ENCODE measurements around the gene MRGPRX3. TPM values are rescaled to one million over a fixed set of nuclear protein-coding genes. Genes with fewer than 3 reads are reported as not detected.

Gene MRGPRX3
- total and polyA plus RNA-seq, 2 of the 13 experiments (the other 11 are each of a cell fraction or from before 2014, with no cell fraction given), result 0.53 TPM; not detected in 1

DNA sequence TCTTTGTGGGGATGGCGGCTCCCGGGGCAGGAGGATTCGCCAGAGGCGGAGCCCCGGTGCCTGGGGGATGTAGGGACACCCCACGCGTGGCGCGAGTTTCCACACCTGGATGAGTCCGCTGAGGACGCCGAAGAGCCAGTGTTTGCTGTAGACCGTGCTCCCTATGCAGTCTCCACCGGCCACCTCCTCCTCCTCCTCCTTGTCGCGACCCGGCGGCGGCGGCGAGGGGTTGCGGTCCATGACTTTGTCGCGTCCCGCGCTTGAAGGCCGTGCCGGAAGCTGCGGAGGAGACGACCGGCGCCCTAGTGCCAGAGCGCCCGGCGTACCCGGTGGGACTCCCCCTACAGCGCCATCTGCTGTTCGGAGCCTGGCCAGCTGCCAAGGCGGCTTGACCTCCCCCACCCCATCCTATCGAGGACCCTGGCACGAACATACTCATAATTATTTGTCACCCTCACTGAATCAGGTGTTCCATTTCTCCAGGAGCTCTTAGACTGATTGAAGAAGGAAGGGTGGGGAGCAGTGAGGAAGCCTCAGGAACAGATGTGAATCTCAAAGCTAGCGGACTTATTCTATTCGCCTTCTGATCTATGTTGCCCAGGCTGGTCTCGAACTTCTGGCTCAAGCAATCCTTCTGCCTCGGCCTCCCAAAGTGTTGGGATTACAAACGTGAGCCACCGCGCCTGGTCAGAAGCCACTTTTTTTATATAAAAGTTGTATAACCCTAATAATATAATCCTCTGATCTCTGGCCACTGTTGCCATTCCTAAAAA lies 26.4 kb upstream of the MRGPRX3 start, which contains the start of gene SAAL1 (continued):
- TF ChIP-seq NONO (IDR thresholded peaks at IDR 0.05) (no peak), NONO (CRISPR knock-in tag; conservative IDR thresholded peaks at IDR 0.05) (peak; percentile 85; the same call in 1 of the 2 replicates), HES4 (CRISPR knock-in tag; IDR thresholded peaks at IDR 0.05; ENCODE audit: borderline replicate concordance) (peak; percentile 71), ZNF430 (CRISPR knock-in tag; IDR thresholded peaks at IDR 0.05) (no peak; the same call in 1 of the 2 replicates), ELF1 (CRISPR knock-in tag; IDR thresholded peaks at IDR 0.05) (peak; percentile 89), MAZ (IDR thresholded peaks at IDR 0.05; ENCODE audit: borderline replicate concordance, low read depth, low read length) (no peak), MAZ (CRISPR knock-in tag; IDR thresholded peaks at IDR 0.05; ENCODE audit: low read depth) (peak; percentile 68; the same call in 1 of the 2 replicates), ZFP36L2 (CRISPR knock-in tag; IDR thresholded peaks at IDR 0.05) (peak; percentile 45; the same call in 1 of the 2 replicates), MBD4 (IDR thresholded peaks at IDR 0.05; ENCODE audit: borderline replicate concordance, low read length) (no peak), RFX5 (IDR thresholded peaks at IDR 0.05; ENCODE audit: low read depth, low read length) (no peak), SETDB1 (CRISPR knock-in tag; IDR thresholded peaks at IDR 0.05; ENCODE audit: borderline replicate concordance) (no peak)
- TF ChIP-seq, protein P1, sequence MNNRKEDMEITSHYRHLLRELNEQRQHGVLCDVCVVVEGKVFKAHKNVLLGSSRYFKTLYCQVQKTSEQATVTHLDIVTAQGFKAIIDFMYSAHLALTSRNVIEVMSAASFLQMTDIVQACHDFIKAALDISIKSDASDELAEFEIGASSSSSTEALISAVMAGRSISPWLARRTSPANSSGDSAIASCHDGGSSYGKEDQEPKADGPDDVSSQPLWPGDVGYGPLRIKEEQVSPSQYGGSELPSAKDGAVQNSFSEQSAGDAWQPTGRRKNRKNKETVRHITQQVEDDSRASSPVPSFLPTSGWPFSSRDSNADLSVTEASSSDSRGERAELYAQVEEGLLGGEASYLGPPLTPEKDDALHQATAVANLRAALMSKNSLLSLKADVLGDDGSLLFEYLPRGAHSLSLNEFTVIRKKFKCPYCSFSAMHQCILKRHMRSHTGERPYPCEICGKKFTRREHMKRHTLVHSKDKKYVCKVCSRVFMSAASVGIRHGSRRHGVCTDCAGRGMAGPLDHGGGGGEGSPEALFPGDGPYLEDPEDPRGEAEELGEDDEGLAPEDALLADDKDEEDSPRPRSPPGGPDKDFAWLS (CRISPR knock-in tag; IDR thresholded peaks at IDR 0.05; ENCODE audit: borderline replicate concordance), result 0 out of 2 replicates have a peak, but pooled peaks have one; percentile 43
- TF ChIP-seq, protein P2, sequence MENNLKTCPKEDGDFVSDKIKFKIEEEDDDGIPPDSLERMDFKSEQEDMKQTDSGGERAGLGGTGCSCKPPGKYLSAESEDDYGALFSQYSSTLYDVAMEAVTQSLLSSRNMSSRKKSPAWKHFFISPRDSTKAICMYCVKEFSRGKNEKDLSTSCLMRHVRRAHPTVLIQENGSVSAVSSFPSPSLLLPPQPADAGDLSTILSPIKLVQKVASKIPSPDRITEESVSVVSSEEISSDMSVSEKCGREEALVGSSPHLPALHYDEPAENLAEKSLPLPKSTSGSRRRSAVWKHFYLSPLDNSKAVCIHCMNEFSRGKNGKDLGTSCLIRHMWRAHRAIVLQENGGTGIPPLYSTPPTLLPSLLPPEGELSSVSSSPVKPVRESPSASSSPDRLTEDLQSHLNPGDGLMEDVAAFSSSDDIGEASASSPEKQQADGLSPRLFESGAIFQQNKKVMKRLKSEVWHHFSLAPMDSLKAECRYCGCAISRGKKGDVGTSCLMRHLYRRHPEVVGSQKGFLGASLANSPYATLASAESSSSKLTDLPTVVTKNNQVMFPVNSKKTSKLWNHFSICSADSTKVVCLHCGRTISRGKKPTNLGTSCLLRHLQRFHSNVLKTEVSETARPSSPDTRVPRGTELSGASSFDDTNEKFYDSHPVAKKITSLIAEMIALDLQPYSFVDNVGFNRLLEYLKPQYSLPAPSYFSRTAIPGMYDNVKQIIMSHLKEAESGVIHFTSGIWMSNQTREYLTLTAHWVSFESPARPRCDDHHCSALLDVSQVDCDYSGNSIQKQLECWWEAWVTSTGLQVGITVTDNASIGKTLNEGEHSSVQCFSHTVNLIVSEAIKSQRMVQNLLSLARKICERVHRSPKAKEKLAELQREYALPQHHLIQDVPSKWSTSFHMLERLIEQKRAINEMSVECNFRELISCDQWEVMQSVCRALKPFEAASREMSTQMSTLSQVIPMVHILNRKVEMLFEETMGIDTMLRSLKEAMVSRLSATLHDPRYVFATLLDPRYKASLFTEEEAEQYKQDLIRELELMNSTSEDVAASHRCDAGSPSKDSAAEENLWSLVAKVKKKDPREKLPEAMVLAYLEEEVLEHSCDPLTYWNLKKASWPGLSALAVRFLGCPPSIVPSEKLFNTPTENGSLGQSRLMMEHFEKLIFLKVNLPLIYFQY (CRISPR knock-in tag; IDR thresholded peaks at IDR 0.05; ENCODE audit: borderline replicate concordance), result 0 out of 2 replicates have a peak, but pooled peaks have one; percentile 64
- TF ChIP-seq, protein P3, sequence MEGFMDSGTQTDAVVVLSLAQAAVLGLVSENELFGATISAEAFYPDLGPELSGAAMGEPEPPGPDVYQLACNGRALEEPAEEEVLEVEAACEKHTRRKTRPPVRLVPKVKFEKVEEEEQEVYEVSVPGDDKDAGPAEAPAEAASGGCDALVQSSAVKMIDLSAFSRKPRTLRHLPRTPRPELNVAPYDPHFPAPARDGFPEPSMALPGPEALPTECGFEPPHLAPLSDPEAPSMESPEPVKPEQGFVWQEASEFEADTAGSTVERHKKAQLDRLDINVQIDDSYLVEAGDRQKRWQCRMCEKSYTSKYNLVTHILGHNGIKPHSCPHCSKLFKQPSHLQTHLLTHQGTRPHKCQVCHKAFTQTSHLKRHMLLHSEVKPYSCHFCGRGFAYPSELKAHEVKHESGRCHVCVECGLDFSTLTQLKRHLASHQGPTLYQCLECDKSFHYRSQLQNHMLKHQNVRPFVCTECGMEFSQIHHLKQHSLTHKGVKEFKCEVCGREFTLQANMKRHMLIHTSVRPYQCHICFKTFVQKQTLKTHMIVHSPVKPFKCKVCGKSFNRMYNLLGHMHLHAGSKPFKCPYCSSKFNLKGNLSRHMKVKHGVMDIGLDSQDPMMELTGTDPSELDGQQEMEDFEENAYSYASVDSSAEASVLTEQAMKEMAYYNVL (CRISPR knock-in tag; IDR thresholded peaks at IDR 0.05; ENCODE audit: borderline replicate concordance), result 0 out of 2 replicates have a peak, but pooled peaks have one; percentile 53
- TF ChIP-seq, protein P4, sequence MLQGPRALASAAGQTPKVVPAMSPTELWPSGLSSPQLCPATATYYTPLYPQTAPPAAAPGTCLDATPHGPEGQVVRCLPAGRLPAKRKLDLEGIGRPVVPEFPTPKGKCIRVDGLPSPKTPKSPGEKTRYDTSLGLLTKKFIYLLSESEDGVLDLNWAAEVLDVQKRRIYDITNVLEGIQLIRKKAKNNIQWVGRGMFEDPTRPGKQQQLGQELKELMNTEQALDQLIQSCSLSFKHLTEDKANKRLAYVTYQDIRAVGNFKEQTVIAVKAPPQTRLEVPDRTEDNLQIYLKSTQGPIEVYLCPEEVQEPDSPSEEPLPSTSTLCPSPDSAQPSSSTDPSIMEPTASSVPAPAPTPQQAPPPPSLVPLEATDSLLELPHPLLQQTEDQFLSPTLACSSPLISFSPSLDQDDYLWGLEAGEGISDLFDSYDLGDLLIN (CRISPR knock-in tag; IDR thresholded peaks at IDR 0.05; ENCODE audit: borderline replicate concordance), result no peak
- TF ChIP-seq, protein P5, sequence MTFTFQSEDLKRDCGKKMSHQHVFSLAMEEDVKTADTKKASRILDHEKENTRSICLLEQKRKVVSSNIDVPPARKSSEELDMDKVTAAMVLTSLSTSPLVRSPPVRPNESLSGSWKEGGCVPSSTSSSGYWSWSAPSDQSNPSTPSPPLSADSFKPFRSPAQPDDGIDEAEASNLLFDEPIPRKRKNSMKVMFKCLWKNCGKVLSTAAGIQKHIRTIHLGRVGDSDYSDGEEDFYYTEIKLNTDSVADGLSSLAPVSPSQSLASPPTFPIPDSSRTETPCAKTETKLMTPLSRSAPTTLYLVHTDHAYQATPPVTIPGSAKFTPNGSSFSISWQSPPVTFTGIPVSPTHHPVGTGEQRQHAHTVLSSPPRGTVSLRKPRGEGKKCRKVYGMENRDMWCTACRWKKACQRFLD (CRISPR knock-in tag; IDR thresholded peaks at IDR 0.05; ENCODE audit: borderline replicate concordance), result peak; percentile 26; the same call in 1 of the 2 replicates

Measured in HepG2 (cell line).